MM.1S (cell line): ENCODE results near the gene GRHL3.

Source experiments
- DNase-seq: peaks from one replicate; pipeline ENCODE4 v3.0.0-alpha.2; 2015
- H2AFZ ChIP-seq: fragments of 300-600 bp; sonication (generic); 2 replicates; pipeline ENCODE4 v1.6.0; 2016; ENCODE audit warnings: antibody characterized with exemption, low read length
- H3F3A ChIP-seq: fragments of 300-600 bp; sonication (generic); 2 replicates; pipeline ENCODE4 v1.6.1; 2016; ENCODE audit warnings: mild to moderate bottlenecking, antibody characterized with exemption, low read length, moderate library complexity, mixed read lengths; ENCODE audit not compliant: insufficient read depth
- H3K27ac ChIP-seq: fragments of 300-600 bp; sonication (generic); 2 replicates; pipeline ENCODE4 v1.5.1; 2016; ENCODE audit warnings: mild to moderate bottlenecking, low read length
- H3K27me3 ChIP-seq: fragments of 300-600 bp; sonication (generic); replicated peaks from 2 replicates; pipeline ENCODE4 v1.6.0; 2016; ENCODE audit warnings: low read length; ENCODE audit not compliant: insufficient read depth
- H3K36me3 ChIP-seq: fragments of 300-600 bp; sonication (generic); replicated peaks from 2 replicates; pipeline ENCODE4 v1.6.1; 2016; ENCODE audit warnings: mild to moderate bottlenecking, low read length, mixed read lengths; ENCODE audit not compliant: insufficient read depth
- H3K4me1 ChIP-seq: fragments of 300-600 bp; sonication (generic); 2 replicates; pipeline ENCODE4 v1.6.1; 2016; ENCODE audit warnings: low read length, mixed read lengths
- H3K4me2 ChIP-seq: fragments of 300-600 bp; sonication (generic); 2 replicates; pipeline ENCODE4 v1.6.0; 2016; ENCODE audit warnings: low read depth, low read length
- H3K4me3 ChIP-seq: fragments of 300-600 bp; sonication (generic); 2 replicates; pipeline ENCODE4 v1.5.1; 2016; ENCODE audit warnings: low read length, mixed read lengths
- H3K79me2 ChIP-seq: fragments of 300-600 bp; sonication (generic); 2 replicates; pipeline ENCODE4 v1.6.1; 2016; ENCODE audit warnings: mixed run types, low read length, mixed read lengths
- H3K9ac ChIP-seq: fragments of 300-600 bp; sonication (generic); 2 replicates; pipeline ENCODE4 v1.6.1; 2016; ENCODE audit warnings: low read length, mixed read lengths
- H3K9me2 ChIP-seq: fragments of 300-600 bp; sonication (generic); replicated peaks from 2 replicates; pipeline ENCODE4 v1.6.1; 2016; ENCODE audit warnings: mild to moderate bottlenecking, low read length, mixed read lengths; ENCODE audit not compliant: insufficient read depth
- H3K9me3 ChIP-seq: fragments of 300-600 bp; sonication (generic); replicated peaks from 2 replicates; pipeline ENCODE4 v1.6.1; 2016; ENCODE audit warnings: mild to moderate bottlenecking, low read length, mixed read lengths; ENCODE audit not compliant: insufficient read depth
- H4K20me1 ChIP-seq: fragments of 300-600 bp; sonication (generic); 2 replicates; pipeline ENCODE4 v1.6.1; 2016; ENCODE audit warnings: mild to moderate bottlenecking, low read length, moderate library complexity, mixed read lengths; ENCODE audit not compliant: insufficient read depth
- EZH2 ChIP-seq: fragments of 300-600 bp; sonication (generic); optimal IDR thresholded peaks from 2 replicates; pipeline ENCODE3; 2017; ENCODE audit warnings: low read depth, mild to moderate bottlenecking, antibody characterized with exemption, low read length, mixed read lengths
- EZH2phosphoT487 ChIP-seq: fragments of 300-600 bp; sonication (generic); IDR thresholded peaks from 2 replicates; pipeline ENCODE4 v1.6.1; 2018; ENCODE audit warnings: antibody characterized with exemption, low read length
- TF ChIP-seq, protein P1 (sequence below): fragments of 300-600 bp; sonication (generic); IDR thresholded peaks from 2 replicates; pipeline ENCODE4 v1.5.1; 2016; ENCODE audit warnings: antibody characterized with exemption, low read length, mixed read lengths

The GRHL3 gene

DNA sequence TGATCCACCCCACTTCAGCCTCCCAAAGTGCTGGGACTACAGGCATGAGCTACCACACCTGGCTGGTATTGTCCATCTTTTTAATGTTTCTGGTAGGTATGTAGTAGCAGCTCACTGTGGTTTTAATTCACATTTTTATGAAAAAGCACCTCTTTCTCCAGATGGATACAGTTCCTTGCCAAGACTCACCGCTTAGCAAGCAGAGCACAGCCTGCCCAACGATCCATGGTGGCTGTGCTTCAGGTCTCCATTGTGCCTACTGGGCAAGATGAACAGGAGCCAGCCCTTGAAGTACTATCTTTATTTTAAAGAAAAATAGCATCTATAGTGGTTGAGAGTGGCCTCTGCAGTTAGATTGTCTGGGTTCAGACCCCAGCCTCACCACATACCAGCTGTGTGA lies 37.6 kb upstream of the GRHL3 start:
- TF ChIP-seq EZH2phosphoT487, result no peak
- no peak for TF ChIP-seq EZH2
- TF ChIP-seq, protein P1, sequence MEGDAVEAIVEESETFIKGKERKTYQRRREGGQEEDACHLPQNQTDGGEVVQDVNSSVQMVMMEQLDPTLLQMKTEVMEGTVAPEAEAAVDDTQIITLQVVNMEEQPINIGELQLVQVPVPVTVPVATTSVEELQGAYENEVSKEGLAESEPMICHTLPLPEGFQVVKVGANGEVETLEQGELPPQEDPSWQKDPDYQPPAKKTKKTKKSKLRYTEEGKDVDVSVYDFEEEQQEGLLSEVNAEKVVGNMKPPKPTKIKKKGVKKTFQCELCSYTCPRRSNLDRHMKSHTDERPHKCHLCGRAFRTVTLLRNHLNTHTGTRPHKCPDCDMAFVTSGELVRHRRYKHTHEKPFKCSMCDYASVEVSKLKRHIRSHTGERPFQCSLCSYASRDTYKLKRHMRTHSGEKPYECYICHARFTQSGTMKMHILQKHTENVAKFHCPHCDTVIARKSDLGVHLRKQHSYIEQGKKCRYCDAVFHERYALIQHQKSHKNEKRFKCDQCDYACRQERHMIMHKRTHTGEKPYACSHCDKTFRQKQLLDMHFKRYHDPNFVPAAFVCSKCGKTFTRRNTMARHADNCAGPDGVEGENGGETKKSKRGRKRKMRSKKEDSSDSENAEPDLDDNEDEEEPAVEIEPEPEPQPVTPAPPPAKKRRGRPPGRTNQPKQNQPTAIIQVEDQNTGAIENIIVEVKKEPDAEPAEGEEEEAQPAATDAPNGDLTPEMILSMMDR, result no peak
- no peak overlapping the region for H3K9ac ChIP-seq
- H3K79me2 ChIP-seq, result no peaks in the 10 kb centered on the region
- no peaks in the 10 kb centered on the region for H3K36me3 ChIP-seq
- no peaks in the 10 kb centered on the region for H3K27me3 ChIP-seq
- no peak overlapping the region for H2AFZ ChIP-seq
- H3K9me2 ChIP-seq, result no peaks in the 10 kb centered on the region
- H3K27ac ChIP-seq, result no peak overlapping the region
- H3F3A ChIP-seq, result no peaks in the 10 kb centered on the region
- H3K4me1 ChIP-seq, result peaks cover 4% of the 10 kb centered on the region
- H3K4me3 ChIP-seq, result no peak overlapping the region
- no peaks in the 10 kb centered on the region for H4K20me1 ChIP-seq
- H3K4me2 ChIP-seq, result no peak overlapping the region
- no peak for DNase-seq
- no peaks in the 10 kb centered on the region for H3K9me3 ChIP-seq

DNA sequence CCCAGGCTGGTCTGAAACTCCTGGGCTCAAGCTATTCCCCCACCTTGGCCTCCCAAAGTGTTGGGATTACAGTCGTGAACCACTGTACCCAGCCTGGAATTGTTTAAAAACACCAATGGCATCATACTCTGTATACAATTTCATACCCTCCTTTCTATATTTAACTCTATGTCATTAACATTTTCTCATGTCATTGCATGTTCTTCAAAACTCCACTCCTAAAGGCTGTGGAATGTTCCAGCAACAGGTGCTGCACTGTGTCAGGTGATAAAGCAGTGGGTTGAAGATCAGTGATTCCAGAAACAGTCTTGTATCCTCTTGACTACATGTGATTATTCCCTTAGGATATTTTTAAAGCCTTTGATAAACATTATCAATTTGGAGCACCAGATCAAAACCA lies 36.7 kb upstream of the GRHL3 start:
- Histone ChIP-seq H4K20me1 (no peaks in the 10 kb centered on the region), H3K4me2 (no peak overlapping the region)
- TF ChIP-seq, protein P1, result no peak
- TF ChIP-seq EZH2 (no peak), EZH2phosphoT487 (no peak)

GRCh38 chr1:24283326-24284155 lies 35.6 kb upstream of the GRHL3 start:
- Histone ChIP-seq H3K36me3 (no peaks in the 10 kb centered on the region), H3K4me3 (no peak overlapping the region), H2AFZ (no peak overlapping the region), H3K4me2 (no peak overlapping the region), H3K27ac (no peak overlapping the region), H3K79me2 (no peaks in the 10 kb centered on the region), H3K9ac (no peak overlapping the region), H3F3A (no peaks in the 10 kb centered on the region), H4K20me1 (no peaks in the 10 kb centered on the region), H3K9me2 (no peaks in the 10 kb centered on the region), H3K27me3 (no peaks in the 10 kb centered on the region), H3K4me1 (no peaks in the 10 kb centered on the region), H3K9me3 (no peaks in the 10 kb centered on the region)
- TF ChIP-seq EZH2 (no peak), EZH2phosphoT487 (no peak)
- TF ChIP-seq, protein P1, result no peak
- no peak for DNase-seq

More for the DNA sequence above, 36.7 kb upstream of the GRHL3 start:
- Histone ChIP-seq H3K9me2 (no peaks in the 10 kb centered on the region), H3K4me3 (no peak overlapping the region), H3K79me2 (no peaks in the 10 kb centered on the region), H3K9me3 (no peaks in the 10 kb centered on the region), H3K27ac (no peak overlapping the region), H3K9ac (no peak overlapping the region), H3F3A (no peaks in the 10 kb centered on the region), H3K36me3 (no peaks in the 10 kb centered on the region), H2AFZ (no peak overlapping the region), H3K27me3 (no peaks in the 10 kb centered on the region), H3K4me1 (no peaks in the 10 kb centered on the region)
- DNase-seq, result no peak
